Activated naive CD4-positive, alpha-beta T cell treated with anti-CD3 and anti-CD28 coated beads, Interleukin-2, amount 50 U/mL, for 24 hours (primary cell): Measurements from ENCODE around the gene C22orf15.

Experiments used
- H3K27ac Mint-ChIP-seq: one replicate; pipeline ENCODE4 v1.8.0; 2021; ENCODE audit warnings: mild to moderate bottlenecking, mixed read lengths
- H3K27me3 Mint-ChIP-seq: one replicate; pipeline ENCODE4 v1.8.0; 2021; ENCODE audit warnings: mixed read lengths
- H3K36me3 Mint-ChIP-seq: one replicate; pipeline ENCODE4 v1.8.0; 2021; ENCODE audit warnings: mixed read lengths
- H3K4me1 Mint-ChIP-seq: one replicate; pipeline ENCODE4 v1.8.0; 2021; ENCODE audit warnings: mixed read lengths
- H3K4me3 Mint-ChIP-seq: one replicate; pipeline ENCODE4 v1.8.0; 2021; ENCODE audit warnings: mild to moderate bottlenecking, mixed read lengths
- H3K9me3 Mint-ChIP-seq: one replicate; pipeline ENCODE4 v1.8.0; 2021; ENCODE audit warnings: mixed read lengths

The C22orf15 gene

GRCh38 chr22:23760056-23760455 is 2.7 kb upstream of the C22orf15 start:
- H3K27me3 Mint-ChIP-seq, result no peaks in the 10 kb centered on the region
- peak overlapping the region; percentile 42 for H3K27ac Mint-ChIP-seq
- no peaks in the 10 kb centered on the region for H3K9me3 Mint-ChIP-seq
- H3K4me3 Mint-ChIP-seq, result no peak overlapping the region
- H3K4me1 Mint-ChIP-seq, result peaks cover 26% of the 10 kb centered on the region
- H3K36me3 Mint-ChIP-seq, result no peaks in the 10 kb centered on the region

GRCh38 chr22:23763579-23763945 is 772 bp downstream of the C22orf15 start:
- Mint-ChIP-seq H3K27ac (no peak overlapping the region), H3K4me1 (peaks cover 42% of the 10 kb centered on the region), H3K36me3 (no peaks in the 10 kb centered on the region), H3K9me3 (no peaks in the 10 kb centered on the region), H3K27me3 (no peaks in the 10 kb centered on the region), H3K4me3 (peak overlapping the region; percentile 78)

- Mint-ChIP-seq H3K4me3 (peak overlapping the region; percentile 78), H3K36me3 (no peaks in the 10 kb centered on the region), H3K4me1 (peaks cover 42% of the 10 kb centered on the region), H3K27me3 (no peaks in the 10 kb centered on the region), H3K9me3 (no peaks in the 10 kb centered on the region), H3K27ac (no peak overlapping the region)
Measured at GRCh38 chr22:23763954-23764353, 1.2 kb downstream of the C22orf15 start.

GRCh38 chr22:23764899-23765881 is 2.4 kb downstream of the C22orf15 start:
- H3K4me1 Mint-ChIP-seq, result peaks cover 44% of the 10 kb centered on the region
- peak overlapping the region; percentile 77 for H3K27ac Mint-ChIP-seq
- H3K36me3 Mint-ChIP-seq, result no peaks in the 10 kb centered on the region
- no peaks in the 10 kb centered on the region for H3K27me3 Mint-ChIP-seq
- H3K9me3 Mint-ChIP-seq, result no peaks in the 10 kb centered on the region
- peak overlapping the region; percentile 59 for H3K4me3 Mint-ChIP-seq

GRCh38 chr22:23767303-23767672 is 4.5 kb downstream of the C22orf15 start:
- Mint-ChIP-seq H3K9me3 (no peaks in the 10 kb centered on the region), H3K36me3 (no peaks in the 10 kb centered on the region), H3K4me1 (peaks cover 50% of the 10 kb centered on the region), H3K27me3 (no peaks in the 10 kb centered on the region), H3K4me3 (peak overlapping the region; percentile 72), H3K27ac (no peak overlapping the region)

GRCh38 chr22:23767673-23768548 is 5.1 kb downstream of the C22orf15 start, which contains the start of gene CHCHD10:
TSS of gene CHCHD10 (minus strand) at chr22:23767972. CDS start at chr22:23767874, 98 bp downstream.
- peak within 1 kb of the TSS; percentile 86 for H3K4me3 Mint-ChIP-seq
- H3K27ac Mint-ChIP-seq, result peak within 1 kb of the TSS; percentile 79
- H3K27me3 Mint-ChIP-seq, result no peaks in the 10 kb centered on the region
- H3K9me3 Mint-ChIP-seq, result no peaks in the 10 kb centered on the region
- H3K4me1 Mint-ChIP-seq, result peaks cover 45% of the 10 kb centered on the region
- H3K36me3 Mint-ChIP-seq, result no peaks in the 10 kb centered on the region

- Mint-ChIP-seq H3K27me3 (no peaks in the 10 kb centered on the region), H3K4me1 (peaks cover 40% of the 10 kb centered on the region), H3K4me3 (peak overlapping the region; percentile 42), H3K36me3 (no peaks in the 10 kb centered on the region), H3K27ac (no peak overlapping the region), H3K9me3 (no peaks in the 10 kb centered on the region)
Measured at GRCh38 chr22:23769321-23769965, 6.7 kb downstream of the C22orf15 start.

- Mint-ChIP-seq H3K4me1 (peaks cover 18% of the 10 kb centered on the region), H3K4me3 (peak overlapping the region; percentile 66), H3K9me3 (no peaks in the 10 kb centered on the region), H3K36me3 (no peaks in the 10 kb centered on the region), H3K27me3 (no peaks in the 10 kb centered on the region), H3K27ac (no peak overlapping the region)
Measured at GRCh38 chr22:23772315-23772648, 9.5 kb downstream of the C22orf15 start.

- Mint-ChIP-seq H3K4me1 (peaks cover 18% of the 10 kb centered on the region), H3K9me3 (no peaks in the 10 kb centered on the region), H3K4me3 (peak within 1 kb of the TSS; percentile 70)
Measured at GRCh38 chr22:23772649-23773473, 10.1 kb downstream of the C22orf15 start, which contains the start of gene MMP11. TSS of gene MMP11 (plus strand) at chr22:23772849. CDS start at chr22:23772871, 22 bp downstream.

GRCh38 chr22:23773483-23774113 is 10.8 kb downstream of the C22orf15 start:
- no peak overlapping the region for H3K27ac Mint-ChIP-seq
- peak overlapping the region; percentile 70 for H3K4me3 Mint-ChIP-seq
- no peaks in the 10 kb centered on the region for H3K36me3 Mint-ChIP-seq
- H3K9me3 Mint-ChIP-seq, result no peaks in the 10 kb centered on the region
- peaks cover 18% of the 10 kb centered on the region for H3K4me1 Mint-ChIP-seq
- H3K27me3 Mint-ChIP-seq, result no peaks in the 10 kb centered on the region

More at GRCh38 chr22:23772649-23773473, 10.1 kb downstream of the C22orf15 start, which contains the start of gene MMP11:
- Mint-ChIP-seq H3K27me3 (no peaks in the 10 kb centered on the region), H3K36me3 (no peaks in the 10 kb centered on the region), H3K27ac (no peak within 1 kb of the TSS)

- no peak overlapping the region for H3K27ac Mint-ChIP-seq
- no peaks in the 10 kb centered on the region for H3K9me3 Mint-ChIP-seq
- no peaks in the 10 kb centered on the region for H3K27me3 Mint-ChIP-seq
- H3K36me3 Mint-ChIP-seq, result no peaks in the 10 kb centered on the region
- H3K4me1 Mint-ChIP-seq, result peaks cover 18% of the 10 kb centered on the region
- H3K4me3 Mint-ChIP-seq, result peak overlapping the region; percentile 23
Measured at GRCh38 chr22:23774114-23774921, 11.5 kb downstream of the C22orf15 start.

GRCh38 chr22:23774922-23775436 is 12.2 kb downstream of the C22orf15 start:
- no peak overlapping the region for H3K27ac Mint-ChIP-seq
- peaks cover 16% of the 10 kb centered on the region for H3K4me1 Mint-ChIP-seq
- no peaks in the 10 kb centered on the region for H3K36me3 Mint-ChIP-seq
- no peaks in the 10 kb centered on the region for H3K27me3 Mint-ChIP-seq
- H3K9me3 Mint-ChIP-seq, result no peaks in the 10 kb centered on the region
- H3K4me3 Mint-ChIP-seq, result no peak overlapping the region

- H3K36me3 Mint-ChIP-seq, result no peaks in the 10 kb centered on the region
- no peak overlapping the region for H3K4me3 Mint-ChIP-seq
- no peak overlapping the region for H3K27ac Mint-ChIP-seq
- no peaks in the 10 kb centered on the region for H3K9me3 Mint-ChIP-seq
- no peaks in the 10 kb centered on the region for H3K27me3 Mint-ChIP-seq
- peaks cover 15% of the 10 kb centered on the region for H3K4me1 Mint-ChIP-seq
Measured at GRCh38 chr22:23775779-23776375, 13.1 kb downstream of the C22orf15 start.
